GM18517 (cell line): Measurements from ENCODE around the gene PTGDR.

Source experiments
- ATAC-seq: cut with Tn5 transposase; IDR thresholded peaks from one replicate; pipeline ENCODE4 v1.9.1; 2021; ENCODE audit warnings: mild to moderate bottlenecking, moderate library complexity; ENCODE audit not compliant: unreplicated experiment

PTGDR gene

DNA sequence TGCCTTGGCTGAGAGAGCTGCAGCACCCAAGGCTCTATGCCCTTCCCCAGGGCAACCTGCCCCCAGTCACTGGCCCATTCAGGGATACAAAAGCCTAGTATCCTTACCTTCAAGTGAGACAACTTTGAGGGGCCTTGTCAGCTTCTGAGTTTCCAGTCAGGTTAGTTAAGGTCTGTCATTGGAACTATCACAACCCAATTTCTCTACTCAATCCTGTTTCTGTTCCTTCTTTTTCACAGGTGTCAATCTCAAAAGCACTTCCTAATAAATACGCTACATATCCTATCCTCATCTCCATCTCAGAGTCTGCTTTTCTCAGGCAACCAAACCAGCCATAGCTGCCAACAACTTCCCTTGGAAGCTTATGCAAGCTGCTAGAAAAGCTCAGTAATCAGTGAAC is 4.9 kb upstream of the PTGDR start:
- ATAC-seq, result no peak

DNA sequence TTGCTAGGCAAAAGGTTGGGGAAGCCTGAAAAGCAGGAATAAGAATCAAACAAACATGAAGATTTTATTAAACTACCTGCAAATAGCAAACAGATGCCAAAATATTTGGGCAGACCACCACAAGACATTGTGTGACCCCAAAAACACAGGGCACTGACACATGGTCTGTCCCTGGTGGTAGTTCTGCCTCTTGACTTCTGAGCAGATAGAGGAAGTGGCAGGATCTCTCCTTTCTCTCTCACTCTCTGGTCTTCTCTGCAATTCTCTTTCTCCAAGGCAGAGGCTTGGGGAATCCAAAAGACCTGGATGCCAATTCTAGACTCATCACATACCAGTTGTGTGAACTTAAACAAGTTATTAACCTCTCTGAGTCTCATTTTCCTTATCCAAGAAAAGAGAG is 4.3 kb upstream of the PTGDR start:
- ATAC-seq, result no peak

DNA sequence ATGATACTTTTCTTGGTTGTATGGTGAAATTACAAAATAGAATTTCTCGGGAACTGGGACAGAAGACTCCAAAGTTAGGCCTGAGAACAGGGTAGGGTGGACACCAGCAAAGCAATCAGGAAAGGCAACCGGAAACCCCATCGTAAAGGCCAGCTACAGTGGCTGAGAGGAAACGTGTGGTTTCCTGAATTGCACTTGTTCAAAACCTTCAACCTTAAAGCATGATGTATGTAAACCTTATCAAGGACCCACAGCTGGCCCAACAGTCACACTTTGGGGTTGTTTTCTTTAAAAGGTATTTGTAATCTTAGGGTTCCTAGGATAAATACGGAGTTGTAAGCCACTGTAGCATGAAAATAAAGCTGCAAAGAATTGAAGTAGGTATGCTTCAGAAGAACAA is 2.2 kb upstream of the PTGDR start:
- no peak for ATAC-seq

DNA sequence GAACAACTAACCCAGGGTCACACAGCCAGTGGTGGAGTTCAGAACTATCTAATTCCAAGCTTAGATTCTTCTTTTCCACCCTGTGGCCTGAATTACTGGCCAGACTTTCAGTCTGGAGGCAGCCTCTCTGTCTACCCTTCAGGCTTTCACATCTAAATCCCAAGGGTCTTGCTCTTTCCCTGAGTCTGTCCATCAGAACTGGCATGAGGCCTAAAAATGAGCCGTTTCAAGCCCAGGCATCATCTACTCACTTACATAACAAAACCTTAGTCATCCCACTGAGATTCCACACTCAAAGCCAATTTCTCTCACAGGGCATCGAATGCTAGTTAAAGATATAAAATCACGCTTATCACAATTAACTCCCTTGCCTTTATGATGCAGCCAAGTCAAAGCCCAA is 1.3 kb upstream of the PTGDR start:
- ATAC-seq, result no peak

DNA sequence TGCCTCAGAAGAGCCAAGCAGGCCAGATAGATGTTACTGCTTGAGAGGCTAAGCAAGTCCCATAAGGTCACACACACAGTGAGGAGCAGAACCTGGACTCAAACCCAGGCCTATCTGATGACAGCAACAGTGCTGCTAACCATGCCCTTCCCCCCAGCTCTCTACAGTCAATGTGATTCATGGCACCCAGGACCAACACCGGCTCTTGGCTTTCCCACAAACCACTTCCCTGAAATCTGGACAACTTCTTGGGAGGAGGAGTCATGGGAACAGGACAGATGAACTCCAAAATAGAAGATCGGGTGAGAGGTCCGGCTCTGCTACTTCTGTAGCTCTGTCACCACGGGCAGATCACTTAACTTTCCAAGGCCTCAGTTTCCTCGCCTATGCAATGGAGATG is 716 bp upstream of the PTGDR start:
- no peak for ATAC-seq

DNA sequence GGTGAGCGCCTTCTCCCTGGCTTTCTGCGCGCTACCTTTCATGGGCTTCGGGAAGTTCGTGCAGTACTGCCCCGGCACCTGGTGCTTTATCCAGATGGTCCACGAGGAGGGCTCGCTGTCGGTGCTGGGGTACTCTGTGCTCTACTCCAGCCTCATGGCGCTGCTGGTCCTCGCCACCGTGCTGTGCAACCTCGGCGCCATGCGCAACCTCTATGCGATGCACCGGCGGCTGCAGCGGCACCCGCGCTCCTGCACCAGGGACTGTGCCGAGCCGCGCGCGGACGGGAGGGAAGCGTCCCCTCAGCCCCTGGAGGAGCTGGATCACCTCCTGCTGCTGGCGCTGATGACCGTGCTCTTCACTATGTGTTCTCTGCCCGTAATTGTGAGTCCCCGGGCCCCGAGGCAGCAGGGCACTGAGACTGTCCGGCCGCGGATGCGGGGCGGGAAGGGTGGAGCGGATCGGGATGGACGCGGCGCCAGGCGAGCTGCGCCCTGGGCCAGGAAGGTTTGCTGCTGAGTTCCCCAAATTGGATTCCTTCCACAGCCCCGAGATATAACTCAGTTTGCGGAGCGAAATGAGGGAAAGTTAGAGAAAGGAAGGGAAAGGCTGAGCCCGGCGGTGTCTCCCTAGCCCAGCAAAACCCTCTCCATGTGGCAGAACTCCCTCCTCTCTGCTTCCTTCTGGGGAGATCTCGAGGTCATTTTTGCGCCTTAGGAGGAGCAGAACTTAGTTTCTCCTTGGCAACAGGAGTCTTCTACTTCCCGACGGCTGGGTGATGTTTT is 972 bp downstream of the PTGDR start:
- no peak for ATAC-seq

DNA sequence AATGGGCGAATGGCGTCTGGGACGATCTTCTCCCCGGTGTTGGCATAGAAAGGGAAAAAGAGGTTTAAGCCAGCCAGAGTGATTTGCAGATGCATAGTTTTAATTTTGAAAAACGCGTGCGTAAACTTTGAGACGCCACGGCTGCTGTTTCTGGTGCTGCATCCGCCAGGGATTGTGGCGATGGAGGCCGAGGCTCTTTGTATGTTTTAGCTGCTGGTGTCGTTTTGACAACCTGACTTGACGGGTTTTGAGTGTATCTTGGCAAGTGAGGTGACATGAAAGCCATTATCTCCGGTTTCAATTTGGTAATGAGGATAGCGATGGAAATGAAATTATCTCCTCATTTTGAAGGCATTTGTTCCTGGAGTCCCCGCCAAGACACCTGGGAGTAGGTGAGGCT is 1.6 kb downstream of the PTGDR start:
- ATAC-seq, result no peak

DNA sequence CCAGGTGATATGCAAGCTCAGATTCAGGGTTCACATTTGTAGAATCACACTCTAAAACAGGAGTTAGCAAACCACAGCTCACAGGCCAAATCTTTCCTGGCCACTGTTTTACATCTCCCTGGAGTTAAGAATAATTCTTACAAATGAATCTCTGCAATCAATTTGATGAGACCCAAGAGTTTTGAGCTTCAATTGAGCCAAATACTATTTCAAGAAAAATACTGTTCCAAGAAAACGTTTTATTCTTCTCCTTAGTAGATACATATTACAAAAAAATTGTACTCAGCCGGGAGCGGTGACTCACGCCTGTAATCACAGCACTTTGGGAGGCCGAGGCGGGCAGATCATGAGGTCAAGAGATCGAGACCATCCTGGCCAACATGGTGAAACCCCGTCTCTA is 2.5 kb downstream of the PTGDR start:
- ATAC-seq, result no peak

DNA sequence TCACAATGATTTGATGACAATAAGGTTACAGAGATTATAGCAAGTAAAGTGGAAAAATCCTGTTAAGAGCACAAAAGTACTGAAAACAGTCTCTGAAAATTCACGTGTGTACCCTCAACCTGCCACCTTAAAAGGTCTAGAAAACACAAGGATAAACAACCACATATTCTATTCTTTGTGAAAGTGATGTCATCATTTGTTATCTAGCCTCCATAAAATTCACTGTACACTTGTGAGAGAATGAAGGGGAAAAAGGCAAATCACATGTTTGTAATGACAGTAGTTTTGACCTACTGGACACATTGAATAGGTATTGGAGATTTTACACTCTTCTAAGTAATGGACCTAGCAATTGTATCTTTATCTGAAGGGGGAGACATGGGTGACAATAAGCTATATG is 4.0 kb downstream of the PTGDR start:
- no peak for ATAC-seq

DNA sequence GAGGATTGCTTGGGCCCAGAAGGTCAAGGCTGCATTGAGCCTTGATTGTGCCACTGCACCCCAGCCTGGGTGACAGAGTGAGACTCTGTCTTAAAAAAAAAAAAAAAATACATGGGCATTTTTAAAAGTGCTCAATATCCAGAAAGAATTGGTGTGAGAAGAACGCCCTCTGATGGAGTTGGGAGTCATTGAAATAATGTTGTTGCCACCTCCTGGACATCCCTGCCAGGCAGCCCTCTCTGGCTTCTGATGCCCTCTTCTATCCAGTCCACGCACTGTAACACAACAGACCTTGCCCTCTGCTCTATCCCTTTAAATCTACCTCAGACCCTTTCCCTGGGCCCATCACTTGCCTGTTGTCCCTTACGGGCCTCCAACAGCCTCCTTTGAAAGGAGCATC is 4.9 kb downstream of the PTGDR start:
- ATAC-seq, result no peak

DNA sequence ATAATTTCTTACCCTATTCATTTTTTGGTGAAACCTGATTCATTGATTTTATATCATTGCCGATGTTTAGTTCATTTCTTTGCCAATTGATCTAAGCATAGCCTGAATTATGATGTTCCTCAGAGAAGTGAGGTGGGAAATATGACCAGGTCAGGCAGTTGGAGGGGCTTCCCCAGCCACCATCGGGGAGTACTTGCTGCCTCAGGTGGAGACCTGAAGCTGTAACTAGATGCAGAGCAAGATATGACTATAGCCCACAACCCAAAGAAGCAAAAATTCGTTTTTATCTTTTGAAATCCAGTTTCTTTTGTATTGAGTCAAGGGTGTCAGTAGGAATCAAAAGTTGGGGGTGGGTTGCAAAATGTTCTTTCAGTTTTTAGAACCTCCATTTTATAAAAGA is 7.9 kb downstream of the PTGDR start:
- ATAC-seq, result no peak

DNA sequence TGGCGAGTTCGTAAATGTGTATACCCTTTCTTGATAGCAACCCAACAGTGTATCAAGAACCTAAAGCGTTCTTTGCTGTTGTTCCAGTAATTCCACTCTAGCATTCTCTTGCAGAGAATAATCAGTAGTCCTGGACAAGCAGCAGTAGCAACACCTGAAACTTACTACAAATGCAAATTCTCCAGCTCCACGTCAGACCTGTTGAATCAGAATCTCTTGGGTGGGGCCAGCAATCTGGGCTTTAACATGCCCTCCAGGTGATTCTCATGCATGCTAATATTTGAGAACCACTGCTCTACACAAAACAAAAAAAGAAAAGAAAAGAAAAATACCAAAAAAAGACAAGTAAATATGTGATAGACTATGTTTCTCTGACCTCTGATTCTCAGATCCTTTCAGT is 10.1 kb downstream of the PTGDR start:
- no peak for ATAC-seq

DNA sequence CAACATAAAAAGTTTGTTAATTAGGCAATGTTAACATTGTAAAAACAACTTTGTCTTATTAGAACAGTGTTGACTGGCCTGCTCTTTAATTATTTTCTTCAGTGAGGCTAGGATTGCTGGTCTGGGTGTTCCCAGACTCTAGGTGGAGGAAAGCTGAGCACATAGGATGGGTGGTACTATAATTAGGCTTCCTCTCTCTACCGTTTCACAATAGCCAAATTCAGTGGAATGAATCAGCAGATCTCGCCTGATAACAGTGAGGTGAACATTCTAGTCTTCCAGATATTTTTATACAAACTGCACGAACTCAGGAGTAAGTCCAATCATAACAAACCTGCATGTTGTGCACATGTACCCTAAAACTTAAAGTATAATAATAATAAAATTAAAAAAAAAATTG is 11.9 kb downstream of the PTGDR start:
- no peak for ATAC-seq

DNA sequence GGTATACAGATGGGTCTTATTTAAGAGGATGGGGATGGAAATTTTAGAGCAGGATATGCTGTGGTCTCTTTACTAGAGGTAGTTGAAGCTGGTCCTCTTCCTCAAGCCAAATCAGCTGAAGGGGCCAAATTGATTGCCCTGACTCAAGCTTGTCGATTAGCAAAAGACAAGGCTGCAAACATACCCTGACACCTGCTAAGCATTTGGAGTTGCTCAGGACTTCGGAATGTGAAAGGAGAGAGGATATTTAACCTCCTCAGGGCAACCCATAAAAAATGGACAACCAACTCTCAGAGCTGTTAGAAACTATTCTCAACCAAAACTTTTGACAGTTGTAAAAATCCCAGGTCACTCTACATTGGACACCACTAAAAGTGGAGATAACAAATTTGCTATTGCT is 15.6 kb downstream of the PTGDR start:
- ATAC-seq, result no peak

DNA sequence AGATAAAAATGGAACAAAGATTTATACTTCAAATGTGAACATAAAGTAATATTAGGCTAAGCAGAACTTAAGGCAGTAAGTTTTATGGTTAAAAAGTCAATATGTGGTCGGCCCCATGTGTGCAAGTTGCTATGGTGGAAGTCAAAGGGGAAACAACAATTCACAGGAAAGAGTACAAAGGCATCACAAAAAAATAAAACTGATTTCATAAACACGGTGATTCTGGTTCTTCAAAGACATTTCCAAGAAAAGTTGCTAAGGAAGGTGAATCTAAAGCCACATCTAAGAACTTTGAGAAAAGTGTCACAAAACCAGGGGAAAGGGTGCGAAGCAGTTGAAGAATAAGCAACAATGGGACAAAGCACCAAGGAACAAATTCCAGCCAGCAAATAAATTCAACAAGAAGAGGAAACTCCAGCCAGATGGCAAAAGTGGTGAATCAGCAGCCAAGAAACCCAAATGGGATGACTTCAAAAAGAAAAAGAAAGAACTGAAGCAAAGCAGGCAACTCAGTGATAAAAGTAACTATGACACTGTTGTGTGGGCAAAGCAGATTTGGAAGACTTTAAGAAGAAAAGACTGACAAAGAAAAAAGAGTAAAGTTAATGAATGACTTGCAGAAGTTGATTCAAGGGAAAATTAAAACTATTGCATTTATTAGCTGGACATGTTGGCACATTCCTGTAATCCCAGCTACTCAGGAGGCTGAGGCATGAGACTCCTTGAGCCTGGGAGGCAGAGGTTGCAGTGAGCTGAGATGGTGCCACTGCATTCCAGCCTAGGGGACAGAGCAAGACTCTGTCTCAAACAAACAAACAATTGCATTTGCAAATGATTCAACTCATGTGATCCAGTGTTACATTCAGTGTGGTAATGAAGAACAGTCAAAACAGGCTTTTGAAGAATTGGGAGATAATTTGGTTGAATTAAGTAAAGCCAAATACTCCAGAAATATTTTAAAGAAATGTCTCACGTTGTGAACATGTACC is 19.5 kb downstream of the PTGDR start:
- ATAC-seq, result no peak

DNA sequence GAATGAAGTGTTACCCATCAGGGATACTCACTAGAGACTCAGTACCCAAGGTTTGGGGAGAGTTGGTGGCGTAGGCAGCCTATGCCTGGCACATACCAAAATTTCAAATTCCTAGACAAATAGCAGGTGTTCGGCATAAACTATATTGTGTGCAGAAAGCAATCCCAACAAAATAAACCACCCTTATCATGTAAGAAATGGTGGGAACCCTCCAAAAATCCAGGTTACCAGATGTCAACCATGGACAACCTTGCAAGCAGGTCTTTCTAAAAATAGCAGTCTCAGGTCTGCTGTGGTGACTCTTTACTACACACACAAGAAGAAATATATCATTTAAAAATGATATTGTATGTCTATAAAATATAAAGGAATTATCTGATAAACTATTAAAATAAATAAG is 28.9 kb downstream of the PTGDR start:
- ATAC-seq, result no peak

DNA sequence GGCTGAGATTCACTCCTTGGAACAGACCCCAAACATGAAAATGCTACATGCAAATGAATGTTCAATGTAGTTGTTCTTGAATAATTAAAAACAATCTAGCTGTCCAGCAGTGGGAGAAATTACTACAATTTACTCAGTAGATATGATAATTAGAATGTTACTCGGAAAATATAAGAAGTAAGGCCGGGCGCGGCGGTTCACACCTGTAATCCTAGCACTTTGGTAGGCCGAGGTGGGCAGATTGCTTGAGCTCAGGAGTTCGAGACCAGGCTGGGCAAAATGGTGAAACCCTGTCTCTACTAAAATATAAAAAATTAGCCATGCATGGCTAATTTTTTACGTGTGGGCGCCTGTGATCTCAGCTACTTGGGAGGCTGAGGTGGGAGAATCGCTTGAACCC is 31.3 kb downstream of the PTGDR start:
- no peak for ATAC-seq

DNA sequence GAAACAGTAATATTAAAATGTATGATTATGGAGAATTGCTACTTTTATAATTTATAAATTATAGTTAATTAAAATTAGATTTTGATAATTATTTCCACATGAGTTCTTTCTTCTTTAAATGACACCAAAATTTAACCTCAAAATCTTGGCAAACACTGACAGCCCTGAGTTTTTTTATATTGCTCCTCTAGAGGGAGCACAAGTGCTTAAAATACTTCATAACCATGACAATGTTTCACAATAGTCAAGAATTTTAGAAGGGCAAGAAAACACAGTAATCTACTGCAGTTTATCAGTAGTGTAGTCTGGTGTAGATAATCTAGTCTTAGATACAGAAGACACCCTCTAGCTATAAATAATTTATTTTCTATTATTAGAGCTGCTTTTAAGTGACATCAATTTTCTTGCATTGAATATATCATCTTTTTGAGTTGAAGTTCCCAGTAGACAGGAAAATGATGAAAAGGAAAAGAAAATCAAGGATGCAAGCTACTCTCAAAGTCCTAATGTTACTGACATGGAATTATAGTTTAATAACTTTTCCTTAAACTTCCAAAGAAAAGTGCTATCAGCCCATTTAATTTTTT is 32.3 kb downstream of the PTGDR start:
- ATAC-seq, result no peak

DNA sequence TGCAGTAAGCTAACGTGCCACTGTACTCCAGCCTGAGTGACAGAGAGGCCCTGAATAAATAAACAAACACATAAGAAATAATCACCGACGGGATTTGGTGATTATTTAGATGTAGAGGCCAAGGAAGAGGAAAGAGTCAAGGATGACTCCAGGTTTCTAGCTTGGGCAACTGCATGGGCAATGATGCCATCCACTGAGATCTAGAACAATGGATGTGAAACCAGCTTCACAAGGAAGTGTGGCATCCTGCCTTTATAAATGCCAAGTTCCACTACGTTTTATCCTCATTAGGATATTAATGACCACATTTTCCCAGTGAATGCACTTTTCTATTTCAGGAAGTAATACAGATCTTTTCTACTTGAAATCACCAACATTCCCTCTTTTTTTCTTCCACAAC is 35.7 kb downstream of the PTGDR start:
- no peak for ATAC-seq

DNA sequence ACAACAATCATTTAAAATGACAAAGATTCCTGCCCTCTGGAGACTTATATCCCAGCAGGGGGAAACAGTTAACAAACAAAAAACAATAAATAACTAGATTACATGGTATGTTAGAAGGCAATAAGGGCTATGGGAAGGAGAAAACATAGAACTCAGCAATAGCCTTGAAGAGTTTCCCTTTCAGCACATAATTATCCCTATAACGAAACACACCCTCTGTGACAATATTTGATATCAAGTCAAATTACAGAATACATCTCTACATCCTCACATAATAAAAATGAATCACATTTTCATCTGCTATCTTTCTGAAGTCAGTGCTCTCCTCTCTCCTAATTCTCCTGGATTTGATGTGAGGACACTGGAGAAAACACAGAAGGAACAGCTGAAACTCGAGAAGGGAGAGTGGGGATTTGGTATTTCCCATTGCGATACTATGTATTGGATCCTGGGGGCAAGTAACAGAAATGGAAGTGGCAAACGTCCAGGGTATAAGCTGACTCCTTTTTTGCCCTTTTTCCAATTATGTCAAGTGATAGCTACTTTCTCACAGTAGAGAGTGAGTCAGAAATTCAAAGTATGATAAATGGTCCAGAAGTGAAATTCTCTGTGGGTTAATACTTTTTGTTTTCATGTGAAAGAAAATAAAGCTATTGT is 36.9 kb downstream of the PTGDR start:
- ATAC-seq, result no peak

DNA sequence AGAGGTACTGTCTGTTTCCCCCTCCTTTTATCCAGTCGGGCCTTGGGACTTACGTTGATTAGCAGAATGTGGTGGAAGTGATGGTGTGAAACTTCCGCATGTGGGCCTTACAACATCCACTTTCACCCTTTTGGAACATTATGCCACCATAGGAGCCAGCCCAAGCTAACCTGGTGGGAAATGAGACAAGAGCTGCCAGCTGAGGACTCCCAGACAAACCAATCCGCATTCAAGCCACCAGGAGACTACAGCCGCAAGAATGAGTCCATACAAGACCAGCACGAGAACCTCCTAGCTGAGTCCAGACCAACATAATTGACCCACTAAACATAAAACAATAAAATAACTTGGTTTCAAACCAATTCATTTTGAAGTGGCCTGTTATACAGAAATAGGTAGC is 37.5 kb downstream of the PTGDR start:
- ATAC-seq, result no peak
